Suprapubic skin (tissue), 4 donors: ENCODE data around the gene CRYBA2. TPM values are rescaled to one million over a fixed set of nuclear protein-coding genes. Genes with fewer than 3 reads are reported as not detected.
A peak's percentile ranks its signal among the peaks of the same experiment; 100 is the strongest.

Source experiments
- DNase-seq, 2 donors: peaks; one replicate each; pipeline ENCODE4 v3.0.0-alpha.2; 2019; ENCODE audit warnings: low spot score in 2 of 2
- H3K27ac ChIP-seq: fragments of 200-600 bp; sonication (generic); one replicate; pipeline ENCODE4 v1.5.1; 2019
- H3K27me3 ChIP-seq: fragments of 200-600 bp; sonication (generic); one replicate; pipeline ENCODE4 v1.5.1; 2019
- H3K36me3 ChIP-seq: fragments of 200-600 bp; sonication (generic); one replicate; pipeline ENCODE4 v1.5.1; 2019
- H3K4me1 ChIP-seq: fragments of 200-600 bp; sonication (generic); one replicate; pipeline ENCODE4 v1.5.1; 2019
- H3K4me3 ChIP-seq: fragments of 200-600 bp; sonication (generic); one replicate; pipeline ENCODE4 v1.5.1; 2019; ENCODE audit warnings: mild to moderate bottlenecking
- H3K9me3 ChIP-seq: fragments of 200-600 bp; sonication (generic); one replicate; pipeline ENCODE4 v1.5.1; 2019
- EP300 ChIP-seq: sonication (generic); formaldehyde crosslinking; IDR thresholded peaks from one replicate; pipeline ENCODE4 v1.6.1; 2017; ENCODE audit warnings: antibody characterized with exemption
- POLR2A ChIP-seq, 2 donors: fragments of 450-650 bp; IDR thresholded peaks; one replicate each; pipeline ENCODE4 v1.6.1; 2017; ENCODE audit warnings: antibody characterized with exemption in 2 of 2, mild to moderate bottlenecking in 2 of 2, moderate library complexity in 2 of 2
- POLR2AphosphoS5 ChIP-seq, 3 donors: sonication (generic); formaldehyde crosslinking; IDR thresholded peaks; one replicate each; pipeline ENCODE4 v1.6.1; 2017; ENCODE audit warnings: antibody characterized with exemption in 3 of 3
- WGBS: methylation state at CpG from one replicate; pipeline ENCODE4 v1.1.5; 2018; 5-methylcytosine and 5-hydroxymethylcytosine counted together
- total RNA-seq, 4 donors: library from RNA; depleted of rRNA; stranded (reverse); fragments of >200 nt; gene quantifications; one replicate each; pipeline ENCODE4 v1.1.0, GENCODE V29; 2016
- TF ChIP-seq, protein P1 (sequence below), 2 donors: fragments of 200-600 bp in 1 of 2; fragments of 450-650 bp in 1 of 2; sonication (generic) in 1 of 2; IDR thresholded peaks; one replicate each; pipeline ENCODE4 v1.5.1; 2016 to 2019; ENCODE audit warnings: antibody characterized with exemption in 2 of 2, mild to moderate bottlenecking in 1 of 2, moderate library complexity in 1 of 2

The CRYBA2 gene
- total RNA-seq, 4 donors from 2014 or later: not detected

DNA sequence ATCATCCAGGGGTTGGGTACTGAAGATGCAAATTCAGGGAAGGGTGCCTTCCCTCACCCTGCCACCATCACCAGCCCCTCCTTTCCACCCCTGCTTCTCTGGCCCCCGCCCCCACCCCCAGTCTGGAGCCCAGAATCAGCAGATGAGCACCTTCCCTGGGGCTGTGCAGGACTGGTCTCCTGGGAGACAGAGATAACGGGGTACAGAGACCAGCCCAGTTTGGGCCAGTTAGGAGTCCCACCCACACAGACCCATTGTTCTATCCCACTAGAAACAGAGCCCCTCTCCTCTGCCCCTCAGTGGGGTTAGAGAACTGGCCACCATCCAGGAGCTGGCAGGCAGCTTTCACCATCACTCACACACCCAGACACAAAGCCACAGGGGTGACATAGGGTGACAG lies 4.5 kb upstream of the CRYBA2 start:
- H3K36me3 ChIP-seq: no peaks in the 10 kb centered on the region
- no peaks in the 10 kb centered on the region for H3K9me3 ChIP-seq
- H3K4me3 ChIP-seq: no peak overlapping the region
- 20% methylated on average over 2 of the region's 2 CpGs for WGBS
- no peak overlapping the region for H3K27ac ChIP-seq
- peaks cover 91% of the 10 kb centered on the region for H3K27me3 ChIP-seq
- peaks cover 44% of the 10 kb centered on the region for H3K4me1 ChIP-seq
- DNase-seq: no peak
- TF ChIP-seq POLR2A (IDR thresholded peaks at IDR 0.05) (no peak), POLR2AphosphoS5 (IDR thresholded peaks at IDR 0.05) (no peak)

DNA sequence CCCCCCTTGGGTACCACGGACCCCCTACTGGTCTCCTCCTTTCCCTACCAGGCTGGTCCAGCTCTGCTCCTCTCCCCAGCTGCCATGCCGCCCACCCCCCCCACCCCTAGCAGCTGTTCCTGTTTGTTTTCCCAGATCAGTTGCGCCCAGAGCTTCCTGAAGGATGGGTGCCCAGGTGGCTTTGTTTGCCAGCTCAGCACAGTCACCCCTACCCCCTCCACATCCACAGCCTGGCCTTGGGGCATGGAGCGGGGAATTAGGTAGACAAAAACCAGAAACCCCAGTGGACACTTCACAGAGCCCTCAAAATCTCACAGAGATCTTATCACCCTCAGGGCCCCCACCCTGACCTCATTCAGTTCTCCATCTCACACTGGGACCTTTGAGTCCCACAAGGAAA lies 3.7 kb upstream of the CRYBA2 start:
- no peak for DNase-seq
- peaks cover 91% of the 10 kb centered on the region for H3K27me3 ChIP-seq
- no peak for TF ChIP-seq POLR2A (IDR thresholded peaks at IDR 0.05)
- TF ChIP-seq EP300: no peak
- no peak for TF ChIP-seq POLR2AphosphoS5 (IDR thresholded peaks at IDR 0.05)
- TF ChIP-seq, protein P1, sequence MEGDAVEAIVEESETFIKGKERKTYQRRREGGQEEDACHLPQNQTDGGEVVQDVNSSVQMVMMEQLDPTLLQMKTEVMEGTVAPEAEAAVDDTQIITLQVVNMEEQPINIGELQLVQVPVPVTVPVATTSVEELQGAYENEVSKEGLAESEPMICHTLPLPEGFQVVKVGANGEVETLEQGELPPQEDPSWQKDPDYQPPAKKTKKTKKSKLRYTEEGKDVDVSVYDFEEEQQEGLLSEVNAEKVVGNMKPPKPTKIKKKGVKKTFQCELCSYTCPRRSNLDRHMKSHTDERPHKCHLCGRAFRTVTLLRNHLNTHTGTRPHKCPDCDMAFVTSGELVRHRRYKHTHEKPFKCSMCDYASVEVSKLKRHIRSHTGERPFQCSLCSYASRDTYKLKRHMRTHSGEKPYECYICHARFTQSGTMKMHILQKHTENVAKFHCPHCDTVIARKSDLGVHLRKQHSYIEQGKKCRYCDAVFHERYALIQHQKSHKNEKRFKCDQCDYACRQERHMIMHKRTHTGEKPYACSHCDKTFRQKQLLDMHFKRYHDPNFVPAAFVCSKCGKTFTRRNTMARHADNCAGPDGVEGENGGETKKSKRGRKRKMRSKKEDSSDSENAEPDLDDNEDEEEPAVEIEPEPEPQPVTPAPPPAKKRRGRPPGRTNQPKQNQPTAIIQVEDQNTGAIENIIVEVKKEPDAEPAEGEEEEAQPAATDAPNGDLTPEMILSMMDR (IDR thresholded peaks at IDR 0.05): no peak
- H3K36me3 ChIP-seq: no peaks in the 10 kb centered on the region
- H3K27ac ChIP-seq: no peak overlapping the region
- H3K9me3 ChIP-seq: no peaks in the 10 kb centered on the region
- no peak overlapping the region for H3K4me3 ChIP-seq
- 60% methylated on average over 2 of the region's 4 CpGs for WGBS
- peaks cover 39% of the 10 kb centered on the region for H3K4me1 ChIP-seq

DNA sequence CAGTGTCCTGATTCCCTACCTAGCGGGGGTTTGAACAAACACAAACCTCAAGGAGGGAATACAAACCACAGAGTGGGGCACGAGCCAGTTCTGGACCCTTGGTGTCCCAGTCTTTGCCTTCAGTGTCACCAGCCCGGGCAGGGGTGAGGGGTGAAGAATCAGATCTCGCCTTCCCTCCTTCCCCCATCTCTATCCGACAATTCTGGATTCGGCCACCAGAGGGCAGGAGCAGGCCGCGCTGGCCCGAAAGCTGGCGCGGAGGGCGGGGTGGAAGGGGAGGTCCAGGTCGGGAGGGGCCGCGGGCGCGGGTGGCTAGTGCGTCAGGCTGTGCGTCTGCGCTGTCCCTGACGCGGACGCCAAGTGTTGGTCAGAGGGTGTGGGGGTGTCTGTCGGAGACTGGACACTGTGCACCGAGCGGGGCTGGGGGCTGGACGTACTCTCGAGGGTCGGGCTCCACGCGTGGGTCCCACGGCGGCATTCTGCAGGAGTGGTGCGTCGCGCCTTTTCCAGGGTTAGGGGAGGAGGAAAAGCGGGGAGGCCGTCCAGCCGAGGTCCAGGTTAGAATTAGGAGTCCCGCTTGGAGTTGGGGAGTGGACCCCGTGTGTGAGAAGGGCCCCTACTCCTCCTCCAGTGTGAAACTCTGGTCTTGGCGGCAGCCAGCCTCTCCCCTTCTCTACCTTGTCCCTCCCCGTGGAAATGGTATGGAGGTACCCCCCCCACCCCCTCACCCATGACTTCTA lies 2.9 kb upstream of the CRYBA2 start:
- Histone ChIP-seq H3K9me3 (no peaks in the 10 kb centered on the region), H3K4me1 (peaks cover 31% of the 10 kb centered on the region), H3K36me3 (no peaks in the 10 kb centered on the region), H3K27ac (no peak overlapping the region), H3K4me3 (peak overlapping the region; percentile 39), H3K27me3 (peaks cover 91% of the 10 kb centered on the region)
- 3% methylated on average over 24 of the region's 43 CpGs for WGBS
- TF ChIP-seq POLR2AphosphoS5 (IDR thresholded peaks at IDR 0.05): no peak
- TF ChIP-seq, protein P1 (IDR thresholded peaks at IDR 0.05): peak; percentile 84 to 95
- peak; percentile 90 for DNase-seq

DNA sequence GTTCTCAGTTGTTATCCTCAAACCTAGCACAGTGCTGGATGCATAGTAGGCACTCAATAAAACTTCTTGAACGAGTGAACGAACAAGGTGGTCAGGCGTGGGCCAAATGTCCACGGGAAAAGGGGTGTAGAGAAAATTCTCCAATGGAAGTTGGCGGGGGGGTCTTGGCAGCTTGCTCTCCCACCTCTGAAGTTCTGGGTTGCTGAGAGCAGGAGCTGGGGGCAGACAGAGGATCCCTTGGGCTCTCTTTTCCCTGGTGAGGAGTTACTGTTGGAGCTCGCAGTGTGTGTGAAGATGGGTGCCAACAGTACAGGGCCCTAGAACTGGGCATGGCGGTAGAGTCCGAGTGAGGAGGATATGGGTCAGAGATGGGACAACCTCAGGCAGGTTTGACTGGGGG lies 2.3 kb upstream of the CRYBA2 start:
- Histone ChIP-seq H3K27me3 (peaks cover 91% of the 10 kb centered on the region), H3K4me3 (no peak overlapping the region), H3K9me3 (no peaks in the 10 kb centered on the region), H3K27ac (no peak overlapping the region), H3K36me3 (no peaks in the 10 kb centered on the region), H3K4me1 (peaks cover 27% of the 10 kb centered on the region)
- DNase-seq: no peak
- 32% methylated on average over 8 of the region's 8 CpGs for WGBS
- TF ChIP-seq POLR2AphosphoS5 (IDR thresholded peaks at IDR 0.05) (no peak), EP300 (no peak), POLR2A (IDR thresholded peaks at IDR 0.05) (no peak)
- TF ChIP-seq, protein P1 (IDR thresholded peaks at IDR 0.05): no peak

DNA sequence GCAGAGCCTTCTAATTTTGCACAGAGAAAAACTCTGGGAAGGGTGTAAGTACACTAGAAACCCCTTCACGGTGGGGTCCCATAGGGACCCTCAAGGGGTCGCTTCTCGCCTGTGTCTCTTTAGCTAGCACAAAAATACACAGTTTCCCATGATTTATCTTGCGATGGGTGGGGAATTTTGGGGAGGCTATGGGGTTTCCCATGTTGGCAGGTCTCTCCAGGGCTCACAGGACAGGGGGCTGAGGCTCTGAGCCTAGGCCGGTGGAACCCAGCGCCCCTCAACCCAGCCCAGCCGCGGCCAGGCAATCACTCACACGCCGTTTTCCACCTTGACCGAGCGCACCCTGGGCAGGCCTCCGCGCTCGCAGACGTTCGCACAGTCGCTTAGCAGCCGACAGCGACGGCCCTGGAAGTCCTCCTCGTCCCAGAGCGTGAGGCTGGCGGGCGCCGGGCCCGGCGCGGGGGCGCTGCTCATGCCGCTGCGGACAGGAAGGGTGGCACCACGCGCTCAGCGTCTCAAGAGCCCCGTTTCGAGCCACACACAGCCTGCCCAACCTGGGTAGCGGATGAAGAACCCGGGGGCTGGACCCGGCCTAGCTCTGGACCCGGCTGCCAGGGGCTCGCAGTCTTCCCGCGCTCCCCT lies 398 bp downstream of the CRYBA2 start:
- no peaks in the 10 kb centered on the region for H3K36me3 ChIP-seq
- peak overlapping the region; percentile 45 for H3K4me3 ChIP-seq
- peaks cover 97% of the 10 kb centered on the region for H3K27me3 ChIP-seq
- H3K27ac ChIP-seq: no peak overlapping the region
- TF ChIP-seq POLR2AphosphoS5 (IDR thresholded peaks at IDR 0.05) (no peak), POLR2A (IDR thresholded peaks at IDR 0.05) (no peak), EP300 (no peak)
- TF ChIP-seq, protein P1 (IDR thresholded peaks at IDR 0.05): no peak
- H3K9me3 ChIP-seq: no peaks in the 10 kb centered on the region
- H3K4me1 ChIP-seq: peaks cover 27% of the 10 kb centered on the region
- 7% methylated on average over 4 of the region's 44 CpGs for WGBS
- DNase-seq: no peak
